AG09319 (cell line): ENCODE measurements around the gene SLC2A13.

Experiments used
- DNase-seq: peaks from one replicate; pipeline ENCODE4 v3.0.0-alpha.2; 2010; ENCODE audit warnings: low read depth; ENCODE audit errors: extremely low read depth
- TF ChIP-seq, protein P1 (sequence below): IDR thresholded peaks from 2 replicates; pipeline ENCODE4 v1.5.1; 2011; ENCODE audit warnings: low read depth, mild to moderate bottlenecking, inconsistent platforms, low read length, moderate library complexity

SLC2A13 gene

DNA sequence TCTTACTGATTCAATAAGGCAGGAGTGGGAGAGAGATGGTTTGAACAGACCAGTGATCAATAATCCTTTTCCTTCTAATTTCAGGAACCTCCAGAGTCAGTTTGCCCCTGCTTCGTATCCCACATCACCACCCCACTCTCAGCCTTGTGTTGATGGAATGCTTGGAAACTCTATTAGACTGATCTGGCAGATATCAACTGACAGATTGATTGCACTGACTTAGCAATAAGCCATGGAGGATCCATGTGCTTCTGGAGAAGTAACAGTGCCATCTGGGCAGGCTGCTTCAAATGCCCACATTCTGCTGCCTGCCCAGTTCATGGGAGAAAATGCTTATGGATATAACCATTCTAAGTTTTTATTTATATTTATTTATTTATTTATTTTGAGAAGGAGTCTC, 218.0 kb downstream of the SLC2A13 start:
- TF ChIP-seq, protein P1, sequence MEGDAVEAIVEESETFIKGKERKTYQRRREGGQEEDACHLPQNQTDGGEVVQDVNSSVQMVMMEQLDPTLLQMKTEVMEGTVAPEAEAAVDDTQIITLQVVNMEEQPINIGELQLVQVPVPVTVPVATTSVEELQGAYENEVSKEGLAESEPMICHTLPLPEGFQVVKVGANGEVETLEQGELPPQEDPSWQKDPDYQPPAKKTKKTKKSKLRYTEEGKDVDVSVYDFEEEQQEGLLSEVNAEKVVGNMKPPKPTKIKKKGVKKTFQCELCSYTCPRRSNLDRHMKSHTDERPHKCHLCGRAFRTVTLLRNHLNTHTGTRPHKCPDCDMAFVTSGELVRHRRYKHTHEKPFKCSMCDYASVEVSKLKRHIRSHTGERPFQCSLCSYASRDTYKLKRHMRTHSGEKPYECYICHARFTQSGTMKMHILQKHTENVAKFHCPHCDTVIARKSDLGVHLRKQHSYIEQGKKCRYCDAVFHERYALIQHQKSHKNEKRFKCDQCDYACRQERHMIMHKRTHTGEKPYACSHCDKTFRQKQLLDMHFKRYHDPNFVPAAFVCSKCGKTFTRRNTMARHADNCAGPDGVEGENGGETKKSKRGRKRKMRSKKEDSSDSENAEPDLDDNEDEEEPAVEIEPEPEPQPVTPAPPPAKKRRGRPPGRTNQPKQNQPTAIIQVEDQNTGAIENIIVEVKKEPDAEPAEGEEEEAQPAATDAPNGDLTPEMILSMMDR = no peak
- DNase-seq = no peak

DNA sequence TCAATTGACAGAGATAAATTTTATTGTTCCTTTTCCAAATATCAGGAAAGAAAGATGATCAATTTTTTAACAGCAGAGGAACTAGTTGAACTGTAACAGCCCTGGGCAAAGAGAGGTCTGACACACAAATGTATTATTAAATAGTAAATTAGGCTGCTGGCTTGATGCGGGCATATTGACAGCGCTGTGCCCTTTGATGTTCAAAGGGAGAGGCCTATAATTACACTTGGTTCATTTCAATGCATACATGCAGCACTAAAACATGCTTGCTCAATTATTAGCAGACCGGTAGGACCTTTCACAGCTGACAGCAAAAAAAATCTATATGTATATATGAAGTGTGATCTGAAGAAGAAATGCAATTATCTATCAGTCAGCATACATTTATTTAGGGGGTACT, 219.8 kb downstream of the SLC2A13 start:
- no peak for DNase-seq
- TF ChIP-seq, protein P1 = no peak

DNA sequence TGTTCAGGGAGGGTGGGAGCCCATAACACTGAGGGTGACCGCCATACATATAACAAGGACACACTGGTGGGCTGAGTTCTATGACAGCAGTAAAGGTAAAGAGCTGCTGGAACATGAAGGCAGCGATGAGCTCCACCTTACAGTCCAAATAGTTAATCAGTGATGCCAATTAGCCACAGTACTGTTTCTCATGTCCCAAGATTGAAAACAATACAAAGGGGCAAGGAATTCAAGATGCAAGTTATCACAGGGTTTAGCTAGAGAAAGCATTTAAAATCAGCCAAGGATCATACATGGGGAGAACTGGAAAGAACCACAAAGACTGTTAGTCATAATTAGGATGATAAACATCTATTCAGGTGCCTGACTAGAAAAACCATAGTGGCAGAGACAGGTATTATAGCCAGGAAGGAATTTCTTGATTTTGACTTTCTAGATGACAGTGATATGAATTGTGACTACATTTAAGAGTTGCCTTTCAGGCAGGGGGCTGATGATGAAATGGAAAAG, 221.2 kb downstream of the SLC2A13 start:
- DNase-seq = no peak
- TF ChIP-seq, protein P1 = no peak

DNA sequence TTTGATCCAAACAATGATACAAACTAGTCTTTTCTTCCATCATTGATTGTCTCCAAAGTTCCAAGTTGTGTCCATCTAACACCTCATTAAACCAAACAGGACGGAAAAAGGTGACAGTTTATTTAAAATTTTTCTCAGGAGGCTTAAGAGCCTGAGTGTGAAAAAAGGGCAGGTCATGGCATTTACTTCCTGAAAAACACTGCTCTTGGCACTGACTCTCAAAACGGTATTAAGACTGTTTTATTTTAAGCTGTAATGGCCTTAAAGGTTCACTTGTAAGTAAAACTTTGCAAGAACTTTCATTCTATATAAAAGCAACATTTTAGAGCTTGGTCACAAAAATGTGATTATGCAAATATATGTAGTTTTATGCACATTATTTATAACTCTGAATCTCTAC, 222.5 kb downstream of the SLC2A13 start:
- TF ChIP-seq, protein P1 = no peak
- no peak for DNase-seq

DNA sequence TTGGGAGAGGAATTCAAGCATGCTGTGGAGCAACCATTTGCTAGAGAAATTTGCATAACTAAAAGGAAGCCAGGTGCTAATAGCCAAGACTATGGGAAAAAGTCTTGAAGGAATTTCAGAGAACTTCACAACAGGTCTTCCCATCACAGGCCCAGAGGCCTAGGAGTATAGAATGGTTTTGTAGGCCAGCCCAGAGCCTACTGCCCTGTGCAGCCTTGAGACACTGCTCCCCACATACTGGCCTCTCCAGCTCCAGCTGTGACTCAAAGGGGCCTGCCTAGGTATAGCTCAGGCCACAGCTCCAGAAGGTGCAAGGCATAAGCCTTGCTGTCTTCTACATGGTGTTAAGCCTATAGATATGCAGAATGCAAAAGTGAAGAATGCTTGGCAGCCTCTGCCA, 227.1 kb downstream of the SLC2A13 start:
- TF ChIP-seq, protein P1 = no peak
- no peak for DNase-seq

DNA sequence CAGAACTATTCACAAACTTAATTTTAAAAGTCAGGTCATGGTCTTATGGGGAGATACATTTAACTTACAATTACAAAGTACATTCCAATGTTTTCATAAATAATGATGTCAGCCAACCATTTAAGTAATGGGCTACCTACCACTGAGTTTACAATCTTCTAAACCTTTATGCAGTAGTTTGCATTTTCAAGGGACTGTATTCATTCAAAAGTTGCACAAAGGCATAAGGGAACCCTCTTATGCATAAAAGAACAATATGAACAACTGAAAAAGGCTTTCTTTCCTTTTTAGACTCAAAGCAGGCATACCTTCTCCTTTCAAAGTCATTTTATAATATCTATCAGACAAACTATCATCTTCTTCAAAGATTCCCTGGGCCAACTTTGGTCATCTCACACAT, 230.2 kb downstream of the SLC2A13 start:
- no peak for DNase-seq
- TF ChIP-seq, protein P1 = no peak

DNA sequence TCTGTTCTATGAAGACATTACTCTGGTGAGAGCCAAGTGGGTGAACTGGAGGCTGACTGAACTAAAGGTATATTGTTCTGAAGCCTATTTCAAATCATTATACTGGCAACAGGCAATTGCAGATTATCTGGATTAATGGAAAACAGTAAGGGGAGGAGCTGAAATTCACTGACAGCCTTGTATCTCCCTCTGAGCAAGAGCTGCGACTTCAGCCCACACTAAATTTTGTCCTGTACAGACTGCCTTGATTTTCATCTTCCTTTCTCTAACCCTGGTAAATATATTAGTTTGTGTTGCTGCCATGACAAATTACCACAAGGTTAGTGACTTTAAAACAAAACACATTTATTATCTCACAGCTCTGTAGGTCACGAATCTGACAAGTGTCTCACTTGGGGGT, 231.1 kb downstream of the SLC2A13 start:
- DNase-seq = no peak

More for the DNA sequence above, 231.1 kb downstream of the SLC2A13 start:
- TF ChIP-seq, protein P1 = no peak
